HG03469 (cell line): ENCODE measurements around the gene SLC41A3.
"Not testable (repeated sequence)": the region's sequence is repeated elsewhere in the genome, so short reads cannot be mapped to it uniquely, and the experiment has no call there.

Source experiments
- ATAC-seq: cut with Tn5 transposase; IDR thresholded peaks from one replicate; pipeline ENCODE4 v1.9.1; 2021; ENCODE audit warnings: mild to moderate bottlenecking, moderate library complexity, moderate number of reproducible peaks; ENCODE audit not compliant: unreplicated experiment

The SLC41A3 gene

GRCh38 chr3:126107203-126107939 is 23.4 kb upstream of the SLC41A3 start:
- no peak for ATAC-seq

- no peak for ATAC-seq
These were observed 22.6 kb upstream of the SLC41A3 start for GRCh38 chr3:126106336-126107202.

GRCh38 chr3:126105691-126106187 is 21.8 kb upstream of the SLC41A3 start:
- no peak for ATAC-seq

- no peak for ATAC-seq
These were observed 21.1 kb upstream of the SLC41A3 start for GRCh38 chr3:126104742-126105605.

- no peak for ATAC-seq
These were observed 20.2 kb upstream of the SLC41A3 start for GRCh38 chr3:126104028-126104635.

GRCh38 chr3:126103121-126104027 is 19.4 kb upstream of the SLC41A3 start:
- no peak for ATAC-seq

GRCh38 chr3:126102530-126102951 is 18.6 kb upstream of the SLC41A3 start:
- ATAC-seq: no peak

- ATAC-seq: no peak
These were observed 18.1 kb upstream of the SLC41A3 start for GRCh38 chr3:126102011-126102410.

- ATAC-seq: no peak
These were observed 17.6 kb upstream of the SLC41A3 start for GRCh38 chr3:126101521-126101982.

- no peak for ATAC-seq
These were observed 16.8 kb upstream of the SLC41A3 start for GRCh38 chr3:126100634-126101301.

GRCh38 chr3:126100269-126100633 is 16.3 kb upstream of the SLC41A3 start:
- ATAC-seq: no peak

GRCh38 chr3:126098391-126098858 is 14.5 kb upstream of the SLC41A3 start:
- ATAC-seq: no peak

GRCh38 chr3:126097801-126098200 is 13.9 kb upstream of the SLC41A3 start:
- no peak for ATAC-seq

GRCh38 chr3:126096274-126096673 is 12.3 kb upstream of the SLC41A3 start:
- ATAC-seq: not testable (repeated sequence)

- not testable (repeated sequence) for ATAC-seq
These were observed 8.2 kb upstream of the SLC41A3 start for GRCh38 chr3:126092128-126092527.

GRCh38 chr3:126087552-126088175 is 3.7 kb upstream of the SLC41A3 start:
- no peak for ATAC-seq

GRCh38 chr3:126085841-126086240 is 1.9 kb upstream of the SLC41A3 start:
- ATAC-seq: no peak

GRCh38 chr3:126085276-126085675 is 1.4 kb upstream of the SLC41A3 start:
- no peak for ATAC-seq
